Activated gamma-delta T cell treated with Interleukin-2 at 50 U/mL for 16 hours (primary cell): ENCODE measurements around the gene ARMH1.

ENCODE experiments used
- DNase-seq: peaks from one replicate; pipeline ENCODE4 v3.0.0-alpha.2; 2020

The ARMH1 gene

DNA sequence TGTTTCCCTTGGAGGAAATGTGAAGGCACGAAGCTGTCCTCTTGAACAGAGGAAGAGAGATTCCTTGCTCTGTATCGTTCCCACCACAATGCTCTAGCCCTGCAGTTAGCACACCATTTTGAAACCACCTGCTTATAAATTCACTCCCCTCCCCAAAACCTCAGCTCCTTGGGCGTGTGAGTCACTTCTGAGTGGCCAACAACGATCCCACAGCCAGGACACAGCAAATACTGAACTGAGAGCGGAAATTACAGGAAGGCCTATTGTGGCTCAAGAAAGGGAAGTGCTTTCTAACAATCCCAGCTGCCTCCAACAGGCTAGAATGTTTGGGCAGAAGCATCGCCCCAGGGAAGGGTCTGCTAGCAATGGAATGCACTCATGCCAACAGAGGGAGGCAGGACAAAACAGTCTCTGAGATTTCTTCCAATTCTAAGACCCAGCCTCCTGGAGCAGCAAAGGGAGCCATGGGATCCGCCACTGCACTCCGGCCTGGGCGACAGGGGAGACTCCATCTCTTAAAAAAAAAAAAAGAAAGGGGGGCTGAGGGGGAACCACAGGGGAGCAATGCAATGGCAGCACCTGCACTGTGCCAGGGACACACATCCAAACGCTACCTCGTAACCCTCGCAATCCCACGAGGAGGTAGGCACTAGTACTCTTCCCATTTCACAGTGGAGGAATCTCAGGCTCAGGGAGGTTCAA is 2.1 kb upstream of the ARMH1 start:
- no peak for DNase-seq

DNA sequence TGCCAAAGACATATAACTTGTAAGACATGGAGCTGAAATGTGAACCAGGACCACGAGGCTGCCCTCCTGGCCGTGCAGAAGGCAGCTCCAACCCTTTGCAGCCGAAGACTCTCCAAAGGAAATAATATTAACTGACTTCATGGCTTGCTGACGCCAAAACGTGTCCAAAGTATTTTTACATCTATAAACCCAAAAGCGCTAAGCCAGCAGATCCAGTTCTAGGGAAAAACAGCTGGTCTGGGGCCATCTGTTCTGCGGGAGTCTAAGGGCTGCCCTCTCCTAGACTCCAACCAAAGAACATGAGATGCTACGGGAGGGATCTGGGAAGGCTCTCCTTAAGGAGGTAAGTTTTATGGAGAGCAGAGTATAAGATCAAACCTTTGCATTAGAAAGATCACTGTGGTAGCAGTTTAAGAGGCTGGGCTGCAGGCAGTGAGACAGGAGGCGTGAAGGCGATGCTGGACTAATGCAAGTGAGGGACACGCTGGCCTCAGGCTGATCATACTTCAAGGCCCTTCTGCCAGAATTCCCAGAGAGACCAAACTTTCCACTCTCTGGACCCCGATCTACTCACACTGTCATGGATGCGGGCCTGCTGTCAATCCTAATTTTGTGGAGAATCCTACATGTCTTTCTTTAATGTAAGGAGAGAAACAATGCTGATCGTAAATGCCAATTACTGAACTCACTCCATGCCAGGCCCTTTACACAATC is 1.4 kb upstream of the ARMH1 start:
- no peak for DNase-seq

DNA sequence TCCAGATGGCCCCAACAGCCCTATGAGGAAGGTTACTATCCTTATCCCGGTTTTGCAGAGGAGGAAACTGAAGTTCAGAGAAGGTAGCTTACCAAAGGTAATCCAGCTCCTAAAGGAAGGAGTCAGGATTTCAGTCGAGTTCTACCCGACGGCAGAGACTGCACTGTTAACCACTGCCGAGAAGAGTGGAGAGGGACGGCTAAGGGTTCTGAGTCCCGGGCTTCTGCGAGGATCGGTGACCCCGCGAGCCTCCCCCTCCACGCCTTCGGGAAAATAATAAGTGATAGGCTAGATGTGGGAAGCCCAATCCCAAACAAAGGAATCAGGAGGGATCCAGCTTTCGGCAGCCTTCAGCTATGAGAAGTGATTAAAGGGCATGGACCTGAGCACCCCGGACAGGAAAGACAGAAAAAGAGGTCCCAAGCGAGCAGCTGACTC is 820 bp upstream of the ARMH1 start:
- DNase-seq = no peak

DNA sequence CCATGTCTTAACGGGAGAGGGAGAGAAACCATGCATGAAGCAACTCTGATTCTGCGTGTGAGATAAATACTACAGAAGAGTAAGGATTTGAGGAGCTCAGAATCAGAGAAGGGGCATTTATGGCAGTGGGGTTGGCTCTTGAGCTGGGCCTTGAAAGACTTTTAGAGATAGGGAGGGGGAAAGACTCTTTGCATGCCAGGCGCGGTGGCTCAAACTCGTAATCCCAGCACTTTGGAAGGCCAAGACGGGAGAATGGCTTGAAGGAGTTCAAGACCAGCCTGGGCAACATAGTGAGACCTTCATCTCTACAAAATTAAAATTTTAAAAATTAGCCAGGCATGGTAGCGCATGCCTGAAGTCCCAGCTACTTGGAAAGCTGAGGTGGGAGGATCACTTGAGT is 672 bp downstream of the ARMH1 start:
- DNase-seq = no peak

DNA sequence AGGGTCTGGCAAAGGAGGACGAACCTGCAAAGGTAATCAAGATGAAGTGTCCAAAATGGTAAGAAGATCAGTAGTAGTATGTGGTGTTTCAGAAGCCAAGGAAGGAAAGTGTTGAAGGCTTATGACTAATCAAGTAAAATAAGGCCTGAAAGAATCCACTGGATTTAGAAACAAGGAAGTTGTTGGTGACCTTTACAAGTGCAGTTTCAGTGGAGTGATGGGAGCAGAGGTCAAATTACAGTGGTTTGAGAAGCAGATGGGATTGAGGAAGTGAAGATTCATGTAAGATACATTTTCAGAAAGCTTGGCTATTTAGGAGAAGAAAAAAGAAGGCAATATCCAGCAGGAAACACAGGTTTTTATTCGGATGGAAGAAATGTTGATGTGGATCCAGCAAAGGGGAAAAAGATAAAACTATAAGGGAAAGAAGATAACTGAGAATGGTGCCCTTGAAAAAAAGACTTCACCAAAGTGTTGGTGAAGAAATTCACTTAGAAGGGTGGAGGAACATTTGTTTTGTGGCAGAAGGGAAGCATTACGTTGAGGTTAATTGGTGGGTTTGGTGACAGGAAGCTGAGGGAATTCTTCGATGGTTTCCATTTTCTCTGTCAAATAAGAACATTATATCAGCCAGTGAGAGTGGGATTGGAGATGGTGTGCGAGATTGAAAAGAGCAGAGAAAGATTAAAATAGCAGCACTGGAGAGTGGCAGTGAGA is 2.1 kb downstream of the ARMH1 start:
- no peak for DNase-seq

DNA sequence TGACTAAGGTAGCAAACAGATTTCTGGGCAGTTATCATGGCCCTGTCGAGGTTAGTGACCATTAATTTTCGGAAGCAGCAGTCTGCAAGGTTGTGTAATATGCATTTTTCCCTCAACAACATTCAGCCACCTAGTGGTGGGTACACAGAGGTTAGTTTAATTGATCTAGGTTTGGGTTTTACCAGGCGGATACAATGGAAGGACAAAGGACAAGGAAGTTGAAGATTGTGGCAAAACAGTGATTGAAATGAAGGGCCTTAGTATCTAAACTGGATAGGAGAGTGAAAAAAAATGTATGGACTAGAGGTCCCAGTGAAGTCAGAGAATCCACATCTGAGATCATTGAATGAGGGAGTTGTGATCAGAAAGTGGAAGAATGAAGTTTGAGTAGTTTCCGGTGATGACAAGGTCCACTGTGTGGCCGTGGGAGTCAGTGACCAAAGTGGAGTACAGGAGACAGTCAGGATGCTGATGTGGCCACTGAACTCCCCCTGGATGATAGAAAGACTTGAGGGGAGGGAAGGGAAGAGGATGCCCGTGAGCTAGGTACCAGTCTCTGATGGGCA is 2.8 kb downstream of the ARMH1 start:
- DNase-seq = no peak

DNA sequence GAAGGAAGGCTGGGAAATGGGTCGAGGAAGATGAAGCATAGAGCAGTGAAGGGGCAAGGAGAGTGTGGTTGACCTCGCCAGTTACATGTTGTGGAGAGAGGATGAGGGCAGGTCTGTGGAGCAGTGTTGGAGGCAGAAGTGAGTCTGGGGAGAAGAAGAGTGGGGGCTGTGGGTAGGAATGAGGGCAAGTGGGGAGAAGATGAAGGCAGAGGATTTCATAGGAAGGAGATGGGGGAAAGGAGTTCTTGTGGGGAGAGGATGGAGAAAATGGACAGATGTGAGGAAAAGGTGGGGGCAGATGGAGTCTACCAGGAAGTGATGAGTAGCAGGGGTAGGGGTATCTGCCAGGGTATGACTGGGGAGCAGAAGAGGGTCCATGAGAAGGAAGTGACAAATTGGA is 3.6 kb downstream of the ARMH1 start:
- DNase-seq = no peak

DNA sequence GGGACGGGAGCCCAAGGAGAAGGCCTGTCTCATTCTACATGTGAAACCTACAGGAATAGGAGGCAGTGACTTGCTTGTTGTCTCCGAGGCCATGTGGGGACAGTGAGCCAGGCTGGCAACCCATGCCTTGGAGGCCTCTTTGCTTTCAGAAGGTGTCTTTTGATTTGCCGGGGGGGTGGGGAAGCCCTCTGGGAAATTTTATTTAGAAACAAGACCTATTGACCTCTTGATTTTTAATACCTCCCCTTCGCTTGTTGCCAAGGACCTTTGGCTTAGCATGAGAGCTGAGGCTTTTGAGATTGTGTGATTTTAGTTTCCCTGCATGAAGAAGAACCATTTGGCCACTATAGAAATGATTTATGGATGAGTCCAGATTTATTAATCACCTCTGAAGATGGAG is 4.1 kb downstream of the ARMH1 start:
- DNase-seq = no peak

DNA sequence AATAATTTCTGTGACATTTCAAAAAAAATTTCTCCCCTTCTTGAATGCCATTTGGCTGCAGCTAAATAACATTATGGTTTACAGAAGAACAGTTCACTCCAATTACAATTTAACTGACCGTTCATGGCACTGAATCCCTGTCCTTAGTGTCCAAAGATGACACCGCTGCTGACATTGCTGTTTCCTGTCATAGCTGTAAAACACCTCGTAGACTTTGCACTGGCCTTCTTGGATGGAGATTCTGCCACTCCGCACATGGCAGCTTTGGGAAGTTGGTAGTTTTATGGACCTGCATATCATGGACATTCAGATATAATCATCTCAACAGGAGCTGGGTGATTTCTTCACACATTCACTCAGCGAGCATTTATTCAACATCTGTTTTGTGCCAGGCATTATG is 5.0 kb downstream of the ARMH1 start:
- no peak for DNase-seq

DNA sequence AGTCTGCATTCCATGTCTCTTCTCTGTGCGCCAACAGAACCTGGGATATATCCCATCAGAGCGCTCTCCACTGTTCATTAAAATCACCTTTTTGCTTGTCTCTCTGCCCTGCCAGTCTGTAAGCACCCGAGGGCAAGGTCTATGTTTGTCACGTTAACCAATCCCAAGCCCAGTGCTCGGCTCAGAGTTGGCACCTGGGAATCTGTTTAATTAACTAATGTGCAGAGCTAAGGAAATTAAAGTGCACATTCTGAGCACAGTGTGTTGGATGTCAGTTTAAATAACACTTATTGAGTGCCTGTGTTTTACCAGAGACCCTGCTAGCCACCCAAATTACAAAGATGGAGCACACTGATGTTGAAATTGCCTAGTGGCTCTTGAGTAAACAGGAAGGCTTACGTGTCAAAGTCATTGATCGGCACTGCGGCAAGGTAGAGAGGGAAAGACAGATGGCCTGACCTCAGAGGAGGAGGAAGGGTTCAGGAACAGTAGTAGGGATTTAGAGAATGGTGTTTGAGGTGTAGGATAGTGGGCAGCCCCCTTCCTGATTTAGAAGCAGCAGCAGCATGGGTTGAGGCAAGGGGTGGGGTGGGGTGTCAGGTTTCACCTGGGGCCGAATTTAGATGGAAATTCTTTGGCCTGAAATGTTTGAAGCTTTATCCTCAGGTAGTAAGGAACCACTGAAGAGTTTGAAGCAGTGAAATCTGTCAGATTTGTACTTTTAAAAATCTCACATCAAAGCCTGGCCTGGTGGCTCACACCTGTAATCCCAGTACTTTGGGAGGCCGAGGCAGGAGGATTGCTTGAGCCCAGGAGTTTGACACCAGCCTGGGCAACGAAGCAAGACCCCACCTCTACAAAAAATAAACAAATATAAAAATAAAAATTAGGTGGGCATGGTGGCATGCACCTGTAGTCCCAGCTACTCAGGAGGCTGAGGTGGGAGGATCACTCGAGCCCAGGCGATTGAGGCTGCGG is 7.7 kb downstream of the ARMH1 start:
- no peak for DNase-seq

DNA sequence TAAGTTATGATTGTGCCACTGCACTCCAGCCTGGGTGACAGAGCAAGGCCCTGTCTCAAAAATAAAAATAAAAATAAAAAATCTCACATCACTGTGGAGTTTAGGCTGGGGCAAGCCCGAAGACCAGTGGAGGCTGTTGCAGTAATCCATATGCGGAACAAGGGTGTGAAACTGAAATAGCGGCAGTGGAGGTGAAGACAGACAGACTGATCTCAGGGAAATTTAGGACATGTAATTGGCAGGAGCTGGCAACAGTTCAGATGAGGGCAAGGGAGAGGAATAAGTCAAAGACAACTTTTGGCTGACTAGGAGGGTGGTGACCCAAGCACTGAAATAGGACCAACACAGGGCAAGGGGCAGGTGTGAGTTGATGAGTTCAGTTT is 8.4 kb downstream of the ARMH1 start:
- DNase-seq = no peak

DNA sequence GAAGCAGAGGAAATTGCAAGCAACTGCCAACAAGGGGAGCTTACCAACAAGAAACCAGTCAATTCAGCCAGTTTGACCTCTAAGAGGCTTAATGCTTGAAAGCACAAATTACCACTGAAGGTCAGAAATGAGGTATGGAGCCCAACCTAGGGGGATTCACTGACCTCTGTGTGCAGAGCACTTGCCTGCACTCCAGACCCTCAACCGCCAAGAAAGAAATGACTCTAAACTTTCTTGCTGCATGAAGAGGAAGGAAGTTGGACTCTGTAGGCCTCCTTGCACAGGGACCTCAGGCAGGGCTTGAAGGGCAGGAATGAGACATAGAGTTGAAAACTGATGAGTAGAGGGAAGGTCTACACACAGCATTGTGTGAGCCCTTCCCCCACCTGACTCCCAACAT is 10.0 kb downstream of the ARMH1 start:
- DNase-seq = no peak

DNA sequence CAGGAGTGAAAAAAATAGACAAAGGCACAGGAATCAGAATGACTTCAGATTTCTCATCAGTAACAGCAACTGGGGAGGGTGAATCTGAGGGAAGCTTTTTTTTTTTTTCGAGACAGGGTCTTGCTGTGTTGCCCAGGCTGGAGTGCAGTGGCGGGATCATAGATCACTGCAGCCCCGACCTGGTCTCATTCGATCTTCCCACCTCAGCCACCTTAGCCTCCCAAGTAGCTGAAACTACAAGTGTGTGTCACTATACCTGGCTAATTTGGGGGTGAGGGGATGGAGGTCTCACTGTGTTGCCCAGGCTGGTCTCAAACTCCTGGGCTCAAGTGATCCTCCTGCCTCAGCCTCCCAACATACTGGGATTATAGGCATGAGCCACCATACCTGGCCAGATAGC is 10.7 kb downstream of the ARMH1 start:
- no peak for DNase-seq

DNA sequence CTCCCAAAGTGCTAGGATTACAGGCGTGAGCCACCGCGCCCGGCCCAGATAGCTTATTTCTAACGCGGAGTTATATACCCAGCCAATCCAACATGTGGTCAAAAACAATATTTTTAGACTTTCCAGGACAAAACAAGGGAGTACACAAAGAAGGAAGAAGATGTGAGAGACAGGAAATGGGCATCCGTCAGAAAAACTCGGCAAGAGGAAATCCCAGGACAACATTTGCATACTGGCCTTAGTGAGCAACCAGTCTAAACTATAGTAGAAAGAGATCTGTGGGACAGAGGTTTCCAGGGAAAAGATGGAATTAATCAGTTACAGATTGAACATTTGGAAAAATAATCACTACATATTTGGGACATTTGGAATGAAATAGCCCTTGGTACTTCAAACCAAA is 11.4 kb downstream of the ARMH1 start:
- no peak for DNase-seq

DNA sequence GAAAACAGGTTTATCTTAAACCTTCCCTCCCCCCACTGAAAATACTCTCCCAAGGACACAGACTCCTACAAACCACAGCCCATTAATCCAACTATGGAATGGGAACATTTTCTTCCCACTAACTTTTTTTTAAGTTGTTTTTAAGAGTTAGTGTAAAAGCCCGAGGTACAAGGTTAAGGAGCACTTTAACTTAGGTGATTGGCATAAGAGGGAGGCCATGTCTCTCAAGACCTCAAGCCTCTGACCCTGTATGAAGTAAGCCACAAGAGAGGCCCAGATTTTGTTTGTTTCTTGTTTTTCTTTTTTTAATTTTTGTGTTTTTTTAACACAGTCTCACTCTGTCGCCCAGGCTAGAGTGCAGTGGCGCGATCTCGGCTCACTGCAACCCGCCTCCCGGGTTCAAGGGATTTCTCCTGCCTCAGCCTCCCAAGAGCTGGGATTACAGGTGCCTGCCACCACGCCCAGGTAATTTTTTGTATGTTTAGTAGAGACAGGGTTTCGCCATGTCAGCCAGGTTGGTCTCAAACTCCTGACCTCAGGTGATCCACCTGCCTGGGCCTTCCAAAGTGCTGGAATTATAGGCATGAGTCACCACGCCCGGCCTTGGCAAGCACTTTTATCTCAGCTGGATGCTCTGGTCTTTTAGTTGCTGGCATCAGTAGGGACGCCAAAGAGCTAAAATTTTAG is 14.4 kb downstream of the ARMH1 start:
- no peak for DNase-seq

DNA sequence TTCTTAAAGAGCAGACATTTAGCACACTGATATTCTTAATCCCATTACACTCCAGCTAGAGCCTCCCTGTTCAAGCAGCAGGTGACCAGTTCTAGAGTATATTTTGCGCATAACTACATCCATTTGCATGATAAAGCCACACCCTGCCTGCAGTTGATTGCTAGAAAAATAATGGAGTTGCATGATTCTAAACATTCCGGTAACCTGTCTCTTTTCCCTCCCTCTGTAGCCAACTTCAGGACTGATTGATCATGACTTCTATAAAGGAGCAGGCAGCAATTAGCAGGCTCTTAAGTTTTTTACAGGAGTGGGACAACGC is 14.9 kb downstream of the ARMH1 start:
- DNase-seq = no peak

DNA sequence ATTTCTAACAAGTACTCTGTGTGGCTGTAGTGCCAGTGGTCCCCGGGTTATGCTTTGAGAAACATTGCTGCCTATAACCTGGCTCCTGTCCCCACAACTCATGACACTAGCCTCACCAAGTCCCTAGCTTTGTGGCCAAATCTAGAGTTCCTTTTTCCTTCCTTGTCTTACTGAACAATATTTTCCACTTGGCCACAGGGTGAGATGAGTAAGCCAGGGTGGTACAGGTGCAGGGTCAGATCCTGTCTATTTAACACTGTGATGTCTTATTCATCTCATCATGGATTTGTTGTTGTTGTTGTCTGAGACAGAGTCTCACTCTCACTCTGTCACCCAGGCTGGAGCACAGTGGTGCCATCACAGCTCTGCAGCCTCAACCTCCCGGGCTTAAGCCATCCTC is 18.6 kb downstream of the ARMH1 start:
- DNase-seq = no peak

DNA sequence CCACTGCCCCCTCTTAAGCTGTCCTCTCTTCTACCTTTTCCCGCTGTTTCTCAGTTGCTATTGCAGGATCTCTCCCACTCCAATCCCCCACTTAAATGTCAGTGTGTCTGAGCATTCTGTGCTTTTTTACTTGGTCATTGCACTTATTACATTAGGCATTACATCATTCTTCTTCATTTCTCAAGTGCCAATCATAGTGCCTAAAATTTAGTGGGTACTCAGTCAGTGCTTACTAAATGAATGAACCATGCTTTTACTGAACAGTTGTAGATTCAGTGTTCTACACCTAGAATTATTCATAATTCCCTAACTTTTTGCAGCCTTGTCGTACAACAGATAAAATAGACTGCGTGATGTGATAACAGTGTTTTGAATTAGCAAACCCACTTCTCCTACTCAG is 19.4 kb downstream of the ARMH1 start:
- DNase-seq = no peak

DNA sequence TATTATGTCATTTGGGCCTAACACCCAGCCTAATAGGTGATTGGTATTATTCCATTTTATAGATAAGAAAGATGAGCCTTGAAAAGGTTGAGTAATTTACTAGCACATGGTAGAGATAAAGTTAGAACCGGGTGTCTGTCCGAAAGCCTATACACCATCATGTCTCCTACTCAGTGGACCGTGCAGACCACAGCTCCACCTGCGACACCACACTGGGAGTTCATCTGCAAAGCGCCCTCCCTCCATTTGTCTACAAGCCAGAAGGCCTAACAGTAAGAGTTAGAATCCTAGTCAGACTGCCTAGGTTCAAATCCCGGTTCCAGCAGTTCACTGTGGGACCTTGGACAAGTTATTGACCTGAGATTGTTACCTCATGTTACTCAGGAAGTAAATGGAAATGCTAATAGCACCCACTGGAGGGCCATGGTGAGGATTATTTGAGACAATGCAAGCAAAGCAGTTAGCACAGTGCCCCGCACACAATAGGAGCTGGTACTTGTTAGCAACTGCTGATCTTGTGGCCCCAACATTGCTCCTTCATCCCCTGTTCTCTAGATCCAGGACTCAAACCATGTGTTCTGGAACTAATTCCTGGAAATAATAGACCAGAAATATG is 20.5 kb downstream of the ARMH1 start:
- DNase-seq = no peak

DNA sequence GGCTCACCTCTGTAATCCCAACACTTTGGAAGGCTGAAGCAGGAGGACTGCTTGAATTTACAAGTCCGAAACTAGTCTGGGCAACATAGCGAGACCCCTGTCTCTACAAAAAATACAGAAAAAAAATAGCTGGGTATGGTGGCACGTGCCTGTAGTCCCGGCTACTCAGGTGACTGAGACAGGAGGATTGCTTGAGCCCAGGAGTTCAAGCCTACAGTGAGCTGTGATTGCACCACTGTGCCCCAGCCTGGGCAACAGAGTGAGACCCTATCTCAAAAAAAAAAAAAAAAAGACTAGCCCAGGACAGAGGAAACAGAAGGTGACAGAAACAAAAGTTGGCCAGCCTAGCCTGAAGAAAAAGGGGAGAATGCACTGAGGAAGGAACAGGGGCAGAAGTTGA is 21.2 kb downstream of the ARMH1 start:
- DNase-seq = no peak

DNA sequence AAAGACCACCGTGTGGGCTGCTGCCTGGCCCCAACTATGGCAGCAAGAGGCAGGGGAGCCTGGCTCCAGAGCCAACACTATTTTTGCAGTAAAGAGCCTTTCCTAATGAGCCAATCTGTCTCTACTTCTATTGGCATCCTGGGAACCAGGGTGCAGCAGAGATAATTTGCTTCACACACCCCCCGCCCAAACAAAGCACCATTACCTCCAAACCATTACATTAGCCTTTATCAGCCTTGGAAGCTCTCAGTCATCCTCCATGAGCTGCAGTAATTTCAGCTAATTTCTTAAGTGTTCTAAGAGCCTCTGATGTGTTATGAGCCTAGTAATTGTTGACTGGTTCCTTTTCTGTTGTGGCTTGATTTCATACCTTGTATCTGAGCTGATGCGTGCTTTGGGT is 21.6 kb downstream of the ARMH1 start:
- DNase-seq = no peak
